HG03439 (cell line): ENCODE data around the gene STIM2.
"Not testable (repeated sequence)": the region's sequence is repeated elsewhere in the genome, so short reads cannot be mapped to it uniquely, and the experiment has no call there.

Experiments used
- ATAC-seq: cut with Tn5 transposase; IDR thresholded peaks from one replicate; pipeline ENCODE4 v1.9.1; 2021; ENCODE audit warnings: mild to moderate bottlenecking, moderate library complexity; ENCODE audit not compliant: unreplicated experiment

Gene STIM2

DNA sequence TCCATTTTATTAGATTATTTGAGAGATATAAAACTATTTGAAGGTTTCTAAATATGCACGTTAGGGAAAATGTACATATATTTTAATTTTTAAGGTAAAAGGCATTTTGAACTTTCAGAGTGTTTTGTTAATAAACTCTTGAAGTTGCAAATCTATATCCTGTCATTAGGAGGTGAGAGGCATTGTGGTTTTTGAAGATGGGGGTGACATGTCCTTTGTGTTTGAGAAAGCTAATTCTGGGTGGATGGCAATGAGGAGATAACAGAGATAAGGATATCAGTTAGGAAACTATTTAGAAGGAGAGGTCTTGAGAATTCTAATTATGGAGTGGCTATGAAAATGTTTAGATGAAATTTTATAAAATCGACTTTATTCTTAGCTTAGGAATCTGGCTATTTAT is 6.1 kb downstream of the STIM2 start:
- ATAC-seq = no peak

DNA sequence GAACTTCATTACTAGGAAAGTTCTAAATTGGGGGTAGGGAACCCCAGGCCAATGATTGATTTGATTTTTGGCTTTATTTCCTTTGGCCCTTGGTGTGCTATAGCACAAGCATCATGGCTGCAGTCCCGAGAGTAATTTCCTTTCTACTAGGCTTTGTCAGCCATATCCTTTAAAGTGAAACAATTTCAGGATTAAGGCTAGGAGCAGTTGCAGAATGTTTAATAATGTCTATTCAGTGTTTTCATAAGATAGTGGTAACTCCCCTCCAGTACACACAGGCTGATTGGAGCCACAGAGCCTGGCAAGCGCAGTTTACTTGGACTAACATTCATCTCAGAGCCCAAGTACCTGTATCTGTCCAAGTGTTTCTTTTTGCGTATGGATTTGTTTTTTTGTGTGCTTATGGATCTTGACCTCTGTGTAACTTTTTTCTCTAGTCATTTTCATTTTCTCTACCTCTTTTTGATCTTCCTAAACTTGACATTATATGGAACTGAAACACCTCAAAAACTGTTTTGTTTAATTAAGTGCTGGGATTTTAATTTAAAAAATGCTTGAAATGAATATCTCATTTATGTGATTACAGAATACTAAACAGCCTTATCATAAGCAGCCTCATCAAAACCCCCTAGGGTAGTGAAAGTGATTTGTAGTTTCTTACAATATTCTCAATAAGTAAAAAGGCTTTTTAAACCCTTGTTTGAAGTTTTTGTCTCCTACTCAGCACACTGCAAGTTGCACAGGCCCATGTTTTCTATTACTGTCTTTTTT is 7.5 kb downstream of the STIM2 start:
- no peak for ATAC-seq

DNA sequence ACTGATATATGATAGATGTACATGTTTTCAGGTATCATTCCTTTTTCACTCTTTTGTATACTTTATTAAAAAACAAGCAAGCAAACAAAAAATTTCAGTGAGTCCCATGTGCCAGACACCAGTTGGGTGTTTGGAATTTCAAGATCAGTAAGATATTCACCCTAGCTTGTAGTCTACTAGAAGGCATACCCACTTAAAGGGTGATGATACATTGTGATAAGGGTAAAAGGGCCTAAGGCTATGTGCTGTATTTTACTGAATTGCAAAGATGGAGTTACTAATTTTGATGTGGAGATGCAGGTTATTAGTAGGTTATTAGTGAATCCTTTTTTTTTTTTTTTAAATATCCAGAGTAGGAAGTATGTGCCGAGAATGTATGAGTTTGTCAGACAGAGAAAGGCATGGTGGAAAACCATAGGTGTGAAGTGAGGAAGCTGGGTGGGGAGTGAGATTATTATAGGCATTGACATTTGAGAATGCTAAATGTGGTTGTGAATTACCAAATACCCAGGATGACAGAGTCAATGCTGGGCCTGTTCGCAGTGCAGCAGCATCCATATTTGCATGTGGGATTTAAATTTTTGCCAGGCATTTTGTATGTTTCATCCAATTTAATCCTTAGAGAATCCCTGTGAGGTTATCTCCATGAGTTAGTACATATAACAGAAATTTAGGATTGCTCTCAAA is 10.1 kb downstream of the STIM2 start:
- no peak for ATAC-seq

DNA sequence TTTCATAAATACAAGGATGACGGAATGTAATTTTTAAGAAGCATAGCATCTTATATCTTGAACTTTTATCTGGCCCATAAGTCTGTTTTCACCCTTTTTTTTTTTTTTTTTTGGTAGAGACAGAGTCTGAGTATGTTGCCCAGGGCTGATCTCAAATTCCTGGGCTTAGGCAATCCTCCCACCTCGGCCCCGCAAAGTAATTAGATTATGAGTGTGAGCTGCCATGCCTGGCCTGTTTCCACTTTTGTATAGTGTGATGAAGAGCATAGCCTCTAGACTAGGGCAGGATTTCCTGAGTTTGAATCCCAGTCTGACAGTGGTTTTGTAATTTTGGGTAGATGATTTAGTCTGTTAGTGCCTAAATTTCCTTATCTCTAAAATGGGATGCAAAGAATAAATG is 11.0 kb downstream of the STIM2 start:
- ATAC-seq = no peak

DNA sequence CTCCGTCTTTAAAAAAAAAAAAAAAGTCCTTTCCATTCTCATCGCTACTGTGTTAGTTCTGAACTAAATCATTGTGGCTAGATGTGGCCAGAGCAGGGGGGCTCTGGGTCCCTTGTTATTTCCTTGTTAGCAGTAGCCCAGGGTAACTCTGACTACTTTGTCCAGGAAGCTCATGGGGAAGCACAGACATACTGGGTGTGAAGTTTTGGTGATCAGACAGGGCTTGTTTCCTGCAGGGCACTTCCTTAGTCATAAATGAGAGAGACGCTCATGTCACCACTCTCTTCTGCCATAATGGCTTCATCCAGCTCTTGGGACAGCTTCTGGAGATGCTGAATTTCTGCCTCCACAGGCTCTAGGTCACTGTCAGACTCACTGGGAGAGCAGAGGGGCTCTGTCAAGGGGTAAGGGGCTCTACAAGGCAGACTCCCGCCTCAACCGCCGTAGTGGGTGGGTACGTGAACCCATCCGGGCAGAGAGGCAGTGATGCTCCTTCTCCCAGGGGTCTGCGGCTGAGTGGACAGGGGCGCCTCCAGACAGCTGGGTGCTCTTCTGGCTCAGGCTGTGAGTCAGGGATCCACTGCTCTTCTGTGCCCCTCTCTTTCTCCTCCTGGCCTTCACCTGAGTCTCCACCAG is 12.9 kb downstream of the STIM2 start:
- peak; percentile 62 for ATAC-seq

DNA sequence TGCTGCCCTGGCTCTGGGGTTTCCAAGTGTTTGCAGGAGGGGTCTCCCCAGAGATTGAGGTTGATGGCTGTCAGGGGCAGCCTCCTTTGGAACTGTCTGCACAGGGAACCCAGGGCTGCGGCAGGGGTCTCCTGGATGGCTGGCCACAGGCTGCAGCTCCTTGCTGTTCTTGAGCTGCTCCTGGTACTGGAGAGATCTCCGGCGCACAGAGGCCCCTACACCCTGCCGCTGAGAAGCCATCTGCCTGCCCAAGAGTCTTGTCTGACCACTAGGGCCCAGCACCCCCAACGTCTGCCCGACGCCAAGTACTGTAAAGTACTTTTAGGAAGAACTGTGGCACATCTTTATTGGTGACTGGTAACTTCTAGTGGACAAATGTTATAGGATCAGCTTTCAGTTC is 13.5 kb downstream of the STIM2 start:
- ATAC-seq = no peak

DNA sequence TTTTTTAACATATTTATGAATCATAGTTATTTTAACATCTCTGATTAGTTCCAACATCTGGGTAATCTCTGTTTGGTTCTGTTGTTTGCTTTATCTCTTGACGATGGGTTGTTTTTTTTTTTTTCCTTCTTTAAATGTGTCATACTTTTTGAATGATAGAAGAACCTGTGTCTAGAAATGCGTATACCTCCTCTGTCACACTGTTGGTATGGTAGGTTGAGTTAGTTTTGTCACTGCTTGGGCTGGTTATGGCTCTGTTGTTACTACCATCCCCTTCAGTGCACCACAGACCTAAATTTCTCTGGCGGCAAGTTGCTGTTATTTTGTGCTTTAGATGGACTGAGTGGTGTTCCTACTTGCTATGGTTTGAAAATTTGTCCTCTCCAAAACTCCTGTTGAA is 16.8 kb downstream of the STIM2 start:
- no peak for ATAC-seq

DNA sequence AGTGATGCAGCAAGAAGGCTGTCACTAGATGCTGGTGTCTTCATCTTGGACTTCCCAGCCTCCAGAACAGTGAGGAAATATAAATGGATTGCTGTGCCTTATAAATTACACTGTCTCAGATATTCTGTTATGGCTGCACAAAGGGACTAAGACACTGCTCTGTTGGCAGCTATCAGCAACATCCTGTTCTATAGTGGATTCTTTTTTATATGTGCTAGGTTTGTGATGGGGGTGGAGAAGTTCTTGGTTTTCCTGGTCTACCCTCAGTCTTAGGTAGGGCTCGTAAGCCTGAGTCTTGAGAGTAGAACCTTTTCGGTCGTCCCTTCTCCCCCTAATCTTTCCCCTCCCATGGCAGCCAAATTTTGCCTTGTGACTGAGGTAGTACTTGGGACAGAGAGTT is 17.3 kb downstream of the STIM2 start:
- no peak for ATAC-seq

DNA sequence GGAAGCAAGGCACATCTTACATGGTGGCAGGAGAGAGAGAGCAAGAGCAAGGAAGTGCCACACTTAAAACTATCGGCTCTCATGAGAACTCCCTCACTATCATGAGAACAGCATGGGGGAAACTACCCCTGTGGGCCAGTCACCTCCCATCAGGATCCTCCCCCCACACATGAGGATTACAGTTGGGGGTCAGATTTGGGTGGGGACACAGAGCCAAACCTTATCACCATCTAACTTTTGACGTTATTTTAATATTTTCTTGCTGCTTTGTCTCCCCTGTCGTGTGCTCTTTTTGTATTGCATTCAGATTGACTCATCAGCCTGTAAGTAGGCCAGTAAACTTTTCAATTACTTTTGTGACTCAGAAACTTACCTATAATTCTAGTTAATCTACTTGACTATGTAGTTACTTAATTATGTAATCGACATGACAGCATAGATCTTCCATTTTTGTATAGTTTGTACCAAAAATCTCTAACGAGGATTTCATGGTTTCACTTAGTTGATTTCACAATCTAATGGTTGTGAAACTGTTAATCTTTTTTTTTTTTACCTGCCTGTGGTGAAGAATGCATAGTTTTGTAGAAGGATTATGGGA is 18.3 kb downstream of the STIM2 start:
- ATAC-seq = no peak

DNA sequence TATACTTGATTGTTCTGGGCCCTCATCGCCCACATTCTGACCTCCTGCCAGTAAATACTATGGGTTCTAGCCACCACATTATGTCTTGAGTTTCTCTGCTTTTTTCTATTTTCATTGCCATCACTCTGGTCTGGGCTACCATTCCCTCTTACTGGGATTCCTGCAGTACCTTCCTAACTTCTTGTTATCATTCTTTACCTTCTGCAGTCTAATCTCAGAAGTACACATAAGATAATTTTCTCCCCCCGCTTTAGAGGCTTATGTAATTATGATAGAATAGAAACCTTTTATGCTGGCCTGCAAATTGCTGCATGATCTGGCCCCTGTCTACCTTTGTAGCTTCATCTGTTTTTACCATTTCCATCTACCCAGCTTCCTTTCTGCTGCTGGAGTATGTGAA is 19.2 kb downstream of the STIM2 start:
- ATAC-seq = no peak

DNA sequence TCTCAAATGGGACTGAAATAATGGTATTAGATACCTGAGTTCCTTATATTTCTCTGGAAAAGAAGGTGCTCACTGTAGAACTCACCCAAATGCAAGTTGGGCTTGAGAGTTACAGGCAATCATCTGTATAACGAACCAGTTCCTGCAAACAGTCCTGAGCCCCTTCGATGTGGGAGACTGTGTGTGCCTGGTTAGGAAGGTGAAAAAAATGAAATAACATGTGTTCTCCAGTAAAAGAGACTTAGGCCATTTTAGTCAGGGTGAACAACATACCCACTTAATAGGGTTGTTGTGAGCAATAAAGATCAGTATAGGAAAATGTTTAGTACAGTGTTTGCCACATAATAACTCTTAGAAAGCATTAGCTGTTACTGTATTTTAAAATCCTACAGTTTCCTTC is 23.4 kb downstream of the STIM2 start:
- no peak for ATAC-seq

DNA sequence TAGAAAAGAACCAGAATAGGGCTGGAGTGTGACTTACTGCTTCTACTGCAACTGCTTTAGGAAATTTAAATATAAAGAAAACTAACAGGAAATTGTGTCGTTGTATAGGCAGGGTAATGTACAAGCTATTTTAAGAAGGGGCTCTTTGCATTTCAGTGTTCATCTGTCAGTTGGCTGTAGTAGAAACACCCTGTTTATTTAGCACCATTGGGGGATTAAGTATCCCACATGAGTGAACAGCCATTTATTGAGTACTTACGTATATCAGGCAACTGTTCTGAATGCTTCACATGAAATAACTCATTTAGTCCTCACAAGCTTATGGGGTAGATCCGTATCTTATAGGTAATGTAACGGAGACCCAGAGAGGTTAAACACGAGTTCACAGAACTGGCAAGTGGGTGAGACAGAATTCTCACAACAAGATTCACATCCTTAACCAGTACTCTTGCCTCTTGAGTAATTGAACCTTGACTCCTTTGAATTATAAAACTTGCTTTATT is 23.9 kb downstream of the STIM2 start:
- ATAC-seq = peak; percentile 64

DNA sequence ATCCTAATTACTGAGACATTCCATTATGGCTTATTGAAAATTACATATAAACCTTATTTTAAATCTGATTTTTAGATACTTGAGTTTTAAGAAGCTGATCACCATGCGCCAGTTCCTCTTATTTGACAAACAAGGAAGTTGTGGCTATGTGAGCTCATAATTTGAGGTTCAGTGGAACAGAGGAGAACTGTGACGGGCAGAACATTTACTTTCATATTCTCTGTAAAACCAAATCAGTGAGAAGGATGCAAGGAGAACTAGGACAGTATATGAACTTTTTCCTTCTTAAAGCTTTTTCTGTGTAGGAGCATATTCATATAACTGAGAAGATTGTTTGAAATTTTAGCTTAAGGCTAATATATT is 25.3 kb downstream of the STIM2 start:
- ATAC-seq = peak; percentile 77

DNA sequence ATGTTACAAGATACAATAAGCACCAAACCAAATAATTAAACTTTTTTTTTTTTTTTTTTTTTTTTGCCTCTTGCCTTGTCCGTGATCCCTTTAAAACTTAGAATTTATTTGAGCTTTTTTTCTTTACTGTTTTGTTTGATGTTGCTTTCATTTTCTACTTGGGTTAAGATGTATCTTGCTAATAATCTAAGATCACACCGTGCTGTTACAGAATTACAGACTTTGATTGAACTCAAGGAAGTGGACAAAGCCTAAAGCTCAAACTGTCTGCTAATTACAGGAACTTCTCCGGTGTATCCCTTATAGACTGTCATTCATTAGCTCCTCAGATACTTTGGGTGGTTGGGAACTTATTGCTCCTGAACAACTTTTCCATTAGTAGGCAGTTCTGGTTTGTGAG is 26.5 kb downstream of the STIM2 start:
- ATAC-seq = no peak

DNA sequence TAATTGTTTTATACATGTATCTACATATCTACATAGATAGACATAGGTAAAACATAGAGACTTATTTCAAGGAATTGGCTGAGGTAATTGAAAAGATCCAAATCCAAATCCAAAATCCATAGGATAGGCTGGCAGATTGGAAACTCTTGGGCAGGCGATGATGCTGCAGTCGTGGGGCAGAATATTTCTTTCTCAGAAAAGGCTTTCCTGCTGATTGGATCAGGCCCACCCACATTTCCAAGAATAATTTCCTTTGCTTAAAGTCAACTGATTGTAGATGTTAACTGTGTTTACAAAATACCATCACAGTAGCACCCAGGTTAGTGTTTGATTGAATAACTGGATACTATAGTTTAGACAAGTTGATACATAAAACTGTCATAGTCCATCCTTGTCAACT is 27.2 kb downstream of the STIM2 start:
- no peak for ATAC-seq

DNA sequence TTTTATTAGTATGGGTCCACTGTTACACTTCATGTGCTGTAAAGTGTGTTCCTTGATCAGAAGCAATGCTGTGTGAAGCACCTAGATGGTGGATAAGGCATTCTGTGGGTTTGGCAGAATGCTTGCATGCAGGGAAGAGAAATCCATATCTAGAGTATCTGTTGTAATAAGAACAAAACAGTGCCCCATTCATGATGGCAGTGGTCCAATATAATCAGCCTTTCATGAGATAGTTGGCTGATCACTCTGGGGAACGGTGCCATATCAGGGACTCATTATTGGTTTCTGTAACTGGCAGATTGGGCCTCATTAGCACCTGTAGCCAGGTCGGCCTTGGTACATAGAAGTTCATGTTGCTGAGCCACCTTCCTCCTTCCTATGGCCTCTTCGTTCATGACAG is 28.7 kb downstream of the STIM2 start:
- ATAC-seq = no peak

DNA sequence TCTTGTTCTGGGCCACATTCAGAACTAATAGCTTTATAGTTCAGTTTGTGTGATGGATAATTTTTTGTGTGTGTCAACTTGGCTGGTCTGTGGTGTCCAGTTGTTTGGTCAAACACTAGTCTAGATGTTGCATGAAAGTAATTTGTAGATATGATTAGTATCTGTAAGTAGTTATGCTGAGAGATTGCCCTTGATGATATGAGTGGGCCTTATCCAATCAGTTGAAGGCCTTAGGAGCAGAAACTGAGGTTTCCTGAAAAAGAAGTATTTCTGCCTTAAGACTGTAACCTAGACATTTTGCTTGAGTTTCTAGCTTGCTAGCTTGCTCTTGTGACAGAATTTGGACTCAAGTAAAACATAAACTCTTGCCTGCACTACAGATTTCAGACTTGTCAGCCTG is 30.4 kb downstream of the STIM2 start:
- ATAC-seq = no peak

DNA sequence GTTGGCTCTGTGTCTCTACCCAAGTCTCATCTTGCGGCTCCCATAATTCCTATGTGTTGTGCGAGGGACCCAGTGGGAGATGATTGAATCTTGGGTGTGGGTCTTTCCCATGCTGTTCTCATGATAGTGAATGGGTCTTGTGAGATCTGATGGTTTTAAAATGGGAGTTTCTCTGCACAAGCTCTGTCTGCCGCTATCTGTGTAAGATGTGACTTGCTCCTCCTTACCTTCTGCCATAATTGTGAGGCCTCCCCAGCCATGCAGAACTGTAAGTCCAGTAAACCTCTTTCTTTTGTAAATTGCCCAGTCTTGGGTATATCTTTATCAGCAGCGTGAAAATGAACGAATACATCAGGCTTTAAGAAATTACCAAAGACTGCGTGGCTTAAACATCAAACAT is 31.2 kb downstream of the STIM2 start:
- no peak for ATAC-seq

DNA sequence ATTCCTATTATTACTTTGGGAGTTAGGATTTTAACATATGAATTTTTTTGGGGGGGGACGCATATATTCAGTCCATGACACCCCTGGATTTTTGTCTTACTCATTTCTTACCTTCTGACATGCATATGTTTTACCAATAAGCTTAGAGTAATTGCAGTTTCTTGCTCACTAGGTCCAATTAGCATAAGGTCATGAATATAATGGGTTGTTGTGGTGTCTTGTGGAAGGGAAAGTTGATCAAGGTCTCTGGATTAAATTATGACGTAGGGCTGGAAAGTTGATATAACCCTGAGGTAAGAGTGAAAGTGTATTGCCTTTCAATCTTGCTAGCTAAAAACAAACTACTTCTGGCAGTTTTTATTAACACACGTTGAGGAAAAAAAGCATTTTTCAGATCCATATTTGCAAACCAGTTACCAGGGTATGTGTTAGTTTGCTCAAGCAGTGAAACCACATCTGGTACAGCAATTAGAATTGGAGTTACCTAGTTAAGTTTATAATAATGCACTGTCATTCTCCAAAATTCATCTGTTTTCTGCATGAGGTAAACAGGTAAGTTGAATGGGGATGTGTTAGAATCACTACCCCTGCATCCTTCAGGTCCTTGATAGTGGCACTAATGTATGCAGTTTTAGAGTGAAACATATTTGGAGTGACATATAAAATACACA is 32.0 kb downstream of the STIM2 start:
- ATAC-seq = no peak

DNA sequence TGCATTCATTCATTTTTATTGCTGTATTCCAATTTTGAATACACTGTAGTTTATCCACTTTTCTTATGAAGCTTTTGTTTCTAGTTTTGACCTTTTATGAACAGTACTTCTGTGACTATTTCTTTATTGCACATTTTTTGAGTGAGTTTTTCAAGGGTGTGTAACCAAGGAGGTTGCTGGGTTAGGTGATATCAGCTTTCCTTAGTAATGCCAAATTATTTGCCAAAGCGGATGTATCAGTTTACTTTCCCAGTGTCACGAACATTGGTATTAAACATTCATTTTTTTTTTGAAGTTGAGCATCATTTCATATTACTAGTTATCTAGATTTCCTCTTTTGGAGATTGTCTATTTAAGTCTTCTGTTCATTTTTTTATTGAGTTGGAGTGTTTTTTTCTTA is 32.9 kb downstream of the STIM2 start:
- no peak for ATAC-seq

DNA sequence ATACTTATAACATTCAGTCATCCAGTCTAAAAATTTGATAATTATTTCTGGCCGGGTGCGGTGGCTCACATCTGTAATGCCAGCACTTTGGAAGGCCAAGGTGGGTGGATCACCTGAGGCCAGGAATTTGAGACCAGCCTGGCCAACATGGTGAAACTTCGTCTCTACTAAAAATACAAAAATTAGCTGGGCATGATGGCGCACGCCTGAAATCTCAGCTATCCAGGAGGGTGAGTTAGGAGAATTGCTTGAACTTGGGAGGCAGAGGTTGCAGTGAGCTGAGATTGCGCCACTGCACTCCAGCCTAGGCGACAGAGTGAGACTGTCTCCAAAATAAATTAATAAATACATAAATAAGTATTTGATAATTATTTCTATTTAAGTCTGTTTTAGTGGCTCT is 34.2 kb downstream of the STIM2 start:
- not testable (repeated sequence) for ATAC-seq
